ENCODE data around the gene CNN1.
"Not testable (repeated sequence)": the region's sequence is repeated elsewhere in the genome, so short reads cannot be mapped to it uniquely, and the experiment has no call there.

CNN1 gene

DNA sequence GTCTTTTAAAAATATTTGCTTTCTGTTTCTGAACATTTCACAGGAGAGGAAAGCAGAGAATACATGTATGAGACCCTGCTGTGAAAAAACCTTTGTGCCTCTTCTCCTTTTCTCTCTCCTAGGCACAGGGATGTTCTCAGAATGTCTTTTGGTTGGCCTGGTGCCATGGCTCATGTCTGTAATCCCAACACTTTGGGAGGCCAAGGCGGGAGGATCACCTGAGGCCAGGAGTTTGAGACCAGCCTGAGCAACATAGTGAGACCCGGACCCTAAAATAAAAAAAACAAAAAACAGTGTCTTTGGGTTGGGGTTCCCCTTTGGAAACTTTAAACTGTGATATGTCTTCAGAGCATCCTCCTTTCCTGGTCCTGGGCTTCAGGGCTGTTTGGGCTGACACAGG is 60.1 kb downstream of the CNN1 start:
- in situ Hi-C loops (cut with MboI; ENCODE audit: low sequenced_read_pairs): no loop called here

- in situ Hi-C loops (cut with MboI; ENCODE audit: low sequenced_read_pairs): not testable (repeated sequence)
Measured at GRCh38 chr19:11599704-11600103, 61.1 kb downstream of the CNN1 start.
